Endothelial cell of umbilical vein (primary cell): ENCODE data around the gene MESP2.

ENCODE experiments used
- CTCF ChIP-seq, 2 donors: IDR thresholded peaks; 1 replicate in 1 of 2; 2 replicates in 1 of 2; pipeline ENCODE4 v1.5.1; 2011; ENCODE audit warnings: low read length in 2 of 2, mild to moderate bottlenecking in 2 of 2, moderate library complexity in 2 of 2, control low read depth in 1 of 2, inconsistent platforms in 1 of 2, low read depth in 1 of 2; ENCODE audit not compliant: insufficient read depth in 1 of 2; ENCODE audit errors: extremely low read depth in 1 of 2
- EZH2 ChIP-seq: IDR thresholded peaks from 2 replicates; pipeline ENCODE4 v1.6.1; 2012; ENCODE audit warnings: borderline replicate concordance, low read depth, mild to moderate bottlenecking, moderate library complexity, low read length, inconsistent platforms; ENCODE audit not compliant: severe bottlenecking
- GATA2 ChIP-seq: IDR thresholded peaks from 2 replicates; pipeline ENCODE4 v1.7.0; 2011; ENCODE audit warnings: low read depth, mild to moderate bottlenecking, moderate library complexity, mixed read lengths, low read length; ENCODE audit not compliant: insufficient read length, insufficient read depth
- JUN ChIP-seq: IDR thresholded peaks from 2 replicates; pipeline ENCODE4 v1.6.1; 2011; ENCODE audit warnings: borderline replicate concordance, low read depth; ENCODE audit not compliant: insufficient read length, insufficient read depth
- MAX ChIP-seq: IDR thresholded peaks from 2 replicates; pipeline ENCODE4 v1.6.1; 2011; ENCODE audit not compliant: insufficient read depth, insufficient read length
- POLR2A ChIP-seq: IDR thresholded peaks from 2 replicates; pipeline ENCODE4 v1.6.1; 2012; ENCODE audit warnings: low read depth, mild to moderate bottlenecking, control low read depth, low read length
- POLR2AphosphoS5 ChIP-seq: IDR thresholded peaks from 2 replicates; pipeline ENCODE4 v1.6.1; 2012; ENCODE audit warnings: low read depth, mild to moderate bottlenecking, control low read depth, low read length, moderate library complexity; ENCODE audit not compliant: insufficient read depth

GRCh38 chr15:89826671-89827655 is 50.8 kb downstream of the MESP2 start:
- TF ChIP-seq CTCF (IDR thresholded peaks at IDR 0.05; ENCODE audit: extremely low read depth in 1 of 2, insufficient read depth in 1 of 2, low read depth in 1 of 2, low read length in 2 of 2): no peak
- TF ChIP-seq POLR2AphosphoS5: no peak
- TF ChIP-seq GATA2: no peak
- TF ChIP-seq JUN: no peak
- TF ChIP-seq MAX: no peak
- no peak for TF ChIP-seq EZH2
- TF ChIP-seq POLR2A: no peak
